Left ventricle myocardium inferior (tissue), 1 donor: ENCODE data around the gene HAGHL. TPM values are rescaled to one million over a fixed set of nuclear protein-coding genes. Genes with fewer than 3 reads are reported as not detected.
A peak's percentile ranks its signal among the peaks of the same experiment; 100 is the strongest.

ENCODE experiments used
- DNase-seq: peaks from one replicate; pipeline ENCODE4 v3.0.0-alpha.2; 2020
- H3K27ac ChIP-seq: fragments of 200-600 bp; replicated peaks from 2 replicates; pipeline ENCODE4 v1.8.0; 2021
- H3K27me3 ChIP-seq: fragments of 200-600 bp; 2 replicates; pipeline ENCODE4 v1.8.0; 2021; ENCODE audit warnings: low read depth
- H3K36me3 ChIP-seq: fragments of 200-600 bp; 2 replicates; pipeline ENCODE4 v1.8.0; 2021
- H3K4me1 ChIP-seq: fragments of 200-600 bp; 2 replicates; pipeline ENCODE4 v1.8.0; 2021
- H3K4me3 ChIP-seq: fragments of 200-600 bp; 2 replicates; pipeline ENCODE4 v1.8.0; 2021; ENCODE audit warnings: mild to moderate bottlenecking, moderate library complexity
- H3K9me3 ChIP-seq: fragments of 200-600 bp; replicated peaks from 2 replicates; pipeline ENCODE4 v1.8.0; 2021
- CTCF ChIP-seq: fragments of 200-600 bp; IDR thresholded peaks from 2 replicates; pipeline ENCODE4 v1.8.0; 2021; ENCODE audit warnings: antibody characterized with exemption, mild to moderate bottlenecking, borderline replicate concordance
- intact Hi-C: fragments of 100-400 bp; cut with micrococcal nuclease; formaldehyde crosslinking; loops from one replicate; pipeline ENCODE4 v1.11.0; 2022
- total RNA-seq: library from RNA; stranded (reverse); fragmentation: NEBNext Ultra II Directional; extraction: Animal tissue kit (Norgen Biotek cat#: 25700); gene quantifications from one replicate; pipeline ENCODE4 v1.2.1, GENCODE V29; 2021
- donor health status: DM: no; HTN: yes; CAD: no; lungs with severe emphysema.

The HAGHL gene
- total RNA-seq, 1 donor from 2014 or later = 12.0 TPM

GRCh38 chr16:734981-735881 is 8.3 kb downstream of the HAGHL start:
- Histone ChIP-seq H3K9me3 (no peaks in the 10 kb centered on the region), H3K27ac (no peak overlapping the region), H3K36me3 (peaks cover 76% of the 10 kb centered on the region), H3K27me3 (no peaks in the 10 kb centered on the region), H3K4me3 (no peak overlapping the region), H3K4me1 (peaks cover 10% of the 10 kb centered on the region)
- no peak for TF ChIP-seq CTCF
- intact Hi-C loops = no loop called here
- DNase-seq = no peak

- no peak for DNase-seq
- H3K36me3 ChIP-seq = peaks cover 72% of the 10 kb centered on the region
- H3K9me3 ChIP-seq = no peaks in the 10 kb centered on the region
- H3K4me3 ChIP-seq = no peak overlapping the region
- H3K27me3 ChIP-seq = no peaks in the 10 kb centered on the region
- H3K4me1 ChIP-seq = peaks cover 17% of the 10 kb centered on the region
- TF ChIP-seq CTCF = no peak
- intact Hi-C loops = no loop called here
- no peak overlapping the region for H3K27ac ChIP-seq
Measured at GRCh38 chr16:735982-736453, 9.1 kb downstream of the HAGHL start.

GRCh38 chr16:736936-737481 is 10.1 kb downstream of the HAGHL start:
- Histone ChIP-seq H3K4me3 (no peak overlapping the region), H3K9me3 (no peaks in the 10 kb centered on the region), H3K27ac (no peak overlapping the region), H3K27me3 (peaks cover 3% of the 10 kb centered on the region), H3K36me3 (peaks cover 68% of the 10 kb centered on the region), H3K4me1 (peaks cover 21% of the 10 kb centered on the region)
- TF ChIP-seq CTCF = no peak
- no peak for DNase-seq
- intact Hi-C loops = no loop called here

- peaks cover 40% of the 10 kb centered on the region for H3K36me3 ChIP-seq
- peak overlapping the region; percentile 84 for H3K27ac ChIP-seq
- H3K27me3 ChIP-seq = peaks cover 30% of the 10 kb centered on the region
- intact Hi-C loops = no loop called here
- no peak for DNase-seq
- no peaks in the 10 kb centered on the region for H3K9me3 ChIP-seq
- no peak for TF ChIP-seq CTCF
- peak overlapping the region; percentile 100 for H3K4me3 ChIP-seq
- H3K4me1 ChIP-seq = peaks cover 21% of the 10 kb centered on the region
Measured at GRCh38 chr16:739560-740458, 12.9 kb downstream of the HAGHL start.

GRCh38 chr16:740459-740763 is 13.5 kb downstream of the HAGHL start:
- no peaks in the 10 kb centered on the region for H3K9me3 ChIP-seq
- peaks cover 36% of the 10 kb centered on the region for H3K27me3 ChIP-seq
- intact Hi-C loops = no loop called here
- no peak for TF ChIP-seq CTCF
- no peak for DNase-seq
- peak overlapping the region; percentile 100 for H3K4me3 ChIP-seq
- peaks cover 34% of the 10 kb centered on the region for H3K36me3 ChIP-seq
- H3K4me1 ChIP-seq = peaks cover 21% of the 10 kb centered on the region
- H3K27ac ChIP-seq = peak overlapping the region; percentile 84
